ENCODE measurements around the gene WIPF2.

DNA sequence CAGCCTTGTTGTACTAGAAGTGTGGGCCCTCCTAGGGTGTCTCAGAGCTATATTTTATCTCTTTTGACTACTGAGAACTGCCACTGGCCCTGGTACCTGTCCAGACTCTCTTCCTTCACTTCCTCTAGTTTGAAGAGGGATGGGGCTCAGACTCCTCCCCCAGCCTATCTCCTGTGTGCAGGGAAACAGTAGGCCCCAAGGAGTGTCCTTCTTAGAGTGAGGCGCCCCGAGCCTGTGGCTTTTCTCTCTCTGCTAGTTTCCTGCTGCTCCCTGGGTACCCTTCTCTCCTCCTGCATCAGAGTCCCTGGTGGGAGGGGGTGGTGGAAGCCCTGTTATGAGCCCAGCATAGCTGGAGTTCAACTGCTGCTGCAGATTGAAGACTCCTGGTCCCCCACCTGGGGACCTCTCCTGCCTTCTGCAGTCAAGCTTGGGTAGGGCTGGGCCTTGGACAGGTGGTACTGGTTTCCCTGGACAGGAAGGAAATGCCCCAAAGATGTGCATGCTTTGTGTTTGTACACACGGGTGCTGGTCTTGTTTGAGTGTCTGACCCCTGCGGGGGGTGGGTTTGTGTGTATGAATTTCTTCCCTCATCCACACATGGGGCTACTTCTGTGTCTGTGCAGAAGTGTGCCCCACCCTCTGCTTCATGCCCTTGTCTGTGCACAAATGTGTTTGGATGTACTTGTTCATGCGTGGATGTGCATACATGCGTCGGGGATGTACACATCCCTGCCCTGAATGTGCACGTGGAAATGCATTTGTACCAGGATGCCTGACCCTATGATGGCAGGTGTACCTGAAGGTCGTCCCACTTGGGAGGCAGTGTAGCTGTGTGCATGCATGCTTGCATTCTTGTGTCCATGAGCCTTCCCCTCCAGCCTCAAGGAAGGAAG, 96.8 kb downstream of the WIPF2 start:
- TF ChIP-seq POLR2AphosphoS5 (IDR thresholded peaks at IDR 0.05; ENCODE audit: low read depth) (no peak), EZH2 (IDR thresholded peaks at IDR 0.05; ENCODE audit: low read depth, unreplicated experiment) (no peak), JUNB (IDR thresholded peaks at IDR 0.05; ENCODE audit: unreplicated experiment) (no peak), NANOG (IDR thresholded peaks at IDR 0.05; ENCODE audit: borderline replicate concordance) (no peak), EZH2phosphoT487 (IDR thresholded peaks at IDR 0.05; ENCODE audit: unreplicated experiment) (no peak)
- TF ChIP-seq, protein P1, sequence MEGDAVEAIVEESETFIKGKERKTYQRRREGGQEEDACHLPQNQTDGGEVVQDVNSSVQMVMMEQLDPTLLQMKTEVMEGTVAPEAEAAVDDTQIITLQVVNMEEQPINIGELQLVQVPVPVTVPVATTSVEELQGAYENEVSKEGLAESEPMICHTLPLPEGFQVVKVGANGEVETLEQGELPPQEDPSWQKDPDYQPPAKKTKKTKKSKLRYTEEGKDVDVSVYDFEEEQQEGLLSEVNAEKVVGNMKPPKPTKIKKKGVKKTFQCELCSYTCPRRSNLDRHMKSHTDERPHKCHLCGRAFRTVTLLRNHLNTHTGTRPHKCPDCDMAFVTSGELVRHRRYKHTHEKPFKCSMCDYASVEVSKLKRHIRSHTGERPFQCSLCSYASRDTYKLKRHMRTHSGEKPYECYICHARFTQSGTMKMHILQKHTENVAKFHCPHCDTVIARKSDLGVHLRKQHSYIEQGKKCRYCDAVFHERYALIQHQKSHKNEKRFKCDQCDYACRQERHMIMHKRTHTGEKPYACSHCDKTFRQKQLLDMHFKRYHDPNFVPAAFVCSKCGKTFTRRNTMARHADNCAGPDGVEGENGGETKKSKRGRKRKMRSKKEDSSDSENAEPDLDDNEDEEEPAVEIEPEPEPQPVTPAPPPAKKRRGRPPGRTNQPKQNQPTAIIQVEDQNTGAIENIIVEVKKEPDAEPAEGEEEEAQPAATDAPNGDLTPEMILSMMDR (conservative IDR thresholded peaks at IDR 0.05; ENCODE audit: low read depth in 2 of 2): no peak
- TF ChIP-seq, protein P2, sequence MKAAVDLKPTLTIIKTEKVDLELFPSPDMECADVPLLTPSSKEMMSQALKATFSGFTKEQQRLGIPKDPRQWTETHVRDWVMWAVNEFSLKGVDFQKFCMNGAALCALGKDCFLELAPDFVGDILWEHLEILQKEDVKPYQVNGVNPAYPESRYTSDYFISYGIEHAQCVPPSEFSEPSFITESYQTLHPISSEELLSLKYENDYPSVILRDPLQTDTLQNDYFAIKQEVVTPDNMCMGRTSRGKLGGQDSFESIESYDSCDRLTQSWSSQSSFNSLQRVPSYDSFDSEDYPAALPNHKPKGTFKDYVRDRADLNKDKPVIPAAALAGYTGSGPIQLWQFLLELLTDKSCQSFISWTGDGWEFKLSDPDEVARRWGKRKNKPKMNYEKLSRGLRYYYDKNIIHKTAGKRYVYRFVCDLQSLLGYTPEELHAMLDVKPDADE (IDR thresholded peaks at IDR 0.05): no peak
- TF ChIP-seq, protein P3, sequence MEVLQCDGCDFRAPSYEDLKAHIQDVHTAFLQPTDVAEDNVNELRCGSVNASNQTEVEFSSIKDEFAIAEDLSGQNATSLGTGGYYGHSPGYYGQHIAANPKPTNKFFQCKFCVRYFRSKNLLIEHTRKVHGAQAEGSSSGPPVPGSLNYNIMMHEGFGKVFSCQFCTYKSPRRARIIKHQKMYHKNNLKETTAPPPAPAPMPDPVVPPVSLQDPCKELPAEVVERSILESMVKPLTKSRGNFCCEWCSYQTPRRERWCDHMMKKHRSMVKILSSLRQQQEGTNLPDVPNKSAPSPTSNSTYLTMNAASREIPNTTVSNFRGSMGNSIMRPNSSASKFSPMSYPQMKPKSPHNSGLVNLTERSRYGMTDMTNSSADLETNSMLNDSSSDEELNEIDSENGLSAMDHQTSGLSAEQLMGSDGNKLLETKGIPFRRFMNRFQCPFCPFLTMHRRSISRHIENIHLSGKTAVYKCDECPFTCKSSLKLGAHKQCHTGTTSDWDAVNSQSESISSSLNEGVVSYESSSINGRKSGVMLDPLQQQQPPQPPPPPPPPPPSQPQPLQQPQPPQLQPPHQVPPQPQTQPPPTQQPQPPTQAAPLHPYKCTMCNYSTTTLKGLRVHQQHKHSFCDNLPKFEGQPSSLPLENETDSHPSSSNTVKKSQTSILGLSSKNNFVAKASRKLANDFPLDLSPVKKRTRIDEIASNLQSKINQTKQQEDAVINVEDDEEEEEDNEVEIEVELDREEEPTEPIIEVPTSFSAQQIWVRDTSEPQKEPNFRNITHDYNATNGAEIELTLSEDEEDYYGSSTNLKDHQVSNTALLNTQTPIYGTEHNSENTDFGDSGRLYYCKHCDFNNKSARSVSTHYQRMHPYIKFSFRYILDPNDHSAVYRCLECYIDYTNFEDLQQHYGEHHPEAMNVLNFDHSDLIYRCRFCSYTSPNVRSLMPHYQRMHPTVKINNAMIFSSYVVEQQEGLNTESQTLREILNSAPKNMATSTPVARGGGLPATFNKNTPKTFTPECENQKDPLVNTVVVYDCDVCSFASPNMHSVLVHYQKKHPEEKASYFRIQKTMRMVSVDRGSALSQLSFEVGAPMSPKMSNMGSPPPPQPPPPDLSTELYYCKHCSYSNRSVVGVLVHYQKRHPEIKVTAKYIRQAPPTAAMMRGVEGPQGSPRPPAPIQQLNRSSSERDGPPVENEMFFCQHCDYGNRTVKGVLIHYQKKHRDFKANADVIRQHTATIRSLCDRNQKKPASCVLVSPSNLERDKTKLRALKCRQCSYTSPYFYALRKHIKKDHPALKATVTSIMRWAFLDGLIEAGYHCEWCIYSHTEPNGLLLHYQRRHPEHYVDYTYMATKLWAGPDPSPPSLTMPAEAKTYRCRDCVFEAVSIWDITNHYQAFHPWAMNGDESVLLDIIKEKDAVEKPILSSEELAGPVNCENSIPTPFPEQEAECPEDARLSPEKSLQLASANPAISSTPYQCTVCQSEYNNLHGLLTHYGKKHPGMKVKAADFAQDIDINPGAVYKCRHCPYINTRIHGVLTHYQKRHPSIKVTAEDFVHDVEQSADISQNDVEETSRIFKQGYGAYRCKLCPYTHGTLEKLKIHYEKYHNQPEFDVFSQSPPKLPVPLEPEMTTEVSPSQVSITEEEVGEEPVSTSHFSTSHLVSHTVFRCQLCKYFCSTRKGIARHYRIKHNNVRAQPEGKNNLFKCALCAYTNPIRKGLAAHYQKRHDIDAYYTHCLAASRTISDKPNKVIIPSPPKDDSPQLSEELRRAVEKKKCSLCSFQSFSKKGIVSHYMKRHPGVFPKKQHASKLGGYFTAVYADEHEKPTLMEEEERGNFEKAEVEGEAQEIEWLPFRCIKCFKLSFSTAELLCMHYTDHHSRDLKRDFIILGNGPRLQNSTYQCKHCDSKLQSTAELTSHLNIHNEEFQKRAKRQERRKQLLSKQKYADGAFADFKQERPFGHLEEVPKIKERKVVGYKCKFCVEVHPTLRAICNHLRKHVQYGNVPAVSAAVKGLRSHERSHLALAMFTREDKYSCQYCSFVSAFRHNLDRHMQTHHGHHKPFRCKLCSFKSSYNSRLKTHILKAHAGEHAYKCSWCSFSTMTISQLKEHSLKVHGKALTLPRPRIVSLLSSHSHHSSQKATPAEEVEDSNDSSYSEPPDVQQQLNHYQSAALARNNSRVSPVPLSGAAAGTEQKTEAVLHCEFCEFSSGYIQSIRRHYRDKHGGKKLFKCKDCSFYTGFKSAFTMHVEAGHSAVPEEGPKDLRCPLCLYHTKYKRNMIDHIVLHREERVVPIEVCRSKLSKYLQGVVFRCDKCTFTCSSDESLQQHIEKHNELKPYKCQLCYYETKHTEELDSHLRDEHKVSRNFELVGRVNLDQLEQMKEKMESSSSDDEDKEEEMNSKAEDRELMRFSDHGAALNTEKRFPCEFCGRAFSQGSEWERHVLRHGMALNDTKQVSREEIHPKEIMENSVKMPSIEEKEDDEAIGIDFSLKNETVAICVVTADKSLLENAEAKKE (CRISPR knock-in tag; IDR thresholded peaks at IDR 0.05): no peak
